Endothelial cell of umbilical vein (primary cell): ENCODE data around the gene ANKRD60. TPM values are rescaled to one million over a fixed set of nuclear protein-coding genes. Genes with fewer than 3 reads are reported as not detected.

Experiments used
- BruUV-seq: library from RNA; stranded (reverse); fragments of 400-500 nt; replicated peaks from 2 replicates; lab custom pipeline; 2021; lab: Mats Ljungman, UMichigan
- CTCF ChIA-PET: fragments of 300-600, 350-600 bp; sonication (Branson Sonifier 250); formaldehyde crosslinking; loops from one replicate; lab custom pipeline; 2021; ENCODE audit warnings: antibody characterized with exemption, inconsistent platforms; lab: Charles Lee
- POLR2A ChIA-PET: fragments of 300-600, 350-600 bp; sonication (Branson Sonifier 250); formaldehyde crosslinking; loops from one replicate; lab custom pipeline; 2021; ENCODE audit warnings: antibody characterized with exemption, inconsistent platforms; lab: Charles Lee
- DNase-seq: peaks from one replicate; pipeline ENCODE4 v3.0.0-alpha.2; 2011; ENCODE audit warnings: low read depth, low spot score
- FAIRE-seq: peaks from 2 replicates; lab custom pipeline; 2011; peaks lifted over from hg19 to GRCh38; lab: Jason Lieb, UNC
- H2AFZ ChIP-seq: 2 replicates; pipeline ENCODE4 v1.6.0; 2012; ENCODE audit warnings: low read depth, low read length, control low read depth, inconsistent platforms
- H3K27ac ChIP-seq: 2 replicates; pipeline ENCODE4 v1.5.1; 2011; ENCODE audit warnings: low read depth, mild to moderate bottlenecking, control low read depth, low read length, moderate library complexity; ENCODE audit not compliant: insufficient read depth
- H3K27me3 ChIP-seq, 2 experiments: 2 replicates each; pipeline versions ENCODE4 v1.6.0 to v1.6.1; 2011; ENCODE audit warnings: low read length in 2 of 2, mixed read lengths in 1 of 2; ENCODE audit not compliant: control insufficient read depth in 2 of 2, insufficient read depth in 2 of 2
- H3K36me3 ChIP-seq, 2 experiments: 2 replicates in 1 of 2; 3 replicates in 1 of 2; pipeline ENCODE4 v1.5.1; 2011; ENCODE audit warnings: low read length in 2 of 2, mild to moderate bottlenecking in 1 of 2, moderate library complexity in 1 of 2; ENCODE audit not compliant: control insufficient read depth in 2 of 2, insufficient read depth in 2 of 2; ENCODE audit errors: extremely low read depth in 1 of 2
- H3K4me1 ChIP-seq: 3 replicates; pipeline ENCODE4 v1.5.1; 2011; ENCODE audit warnings: mild to moderate bottlenecking, low read length; ENCODE audit not compliant: control insufficient read depth, insufficient read depth; ENCODE audit errors: extremely low read depth
- H3K4me2 ChIP-seq: 2 replicates; pipeline ENCODE4 v1.6.1; 2011; ENCODE audit warnings: low read length, control low read depth, mixed read lengths; ENCODE audit not compliant: insufficient read depth
- H3K4me3 ChIP-seq, 3 experiments: fragments of 200-600 bp in 1 of 3; sonication (generic), shearing (Covaris generic) in 1 of 3; replicated peaks in 1 of 3; 2 replicates each; pipeline ENCODE4 v1.5.1; 2011 to 2016; ENCODE audit warnings: control low read depth in 3 of 3, low read length in 3 of 3, mild to moderate bottlenecking in 2 of 3, inconsistent platforms in 1 of 3, low read depth in 1 of 3, moderate library complexity in 1 of 3; ENCODE audit not compliant: insufficient read depth in 1 of 3
- H3K79me2 ChIP-seq: 2 replicates; pipeline ENCODE4 v1.6.0; 2012; ENCODE audit warnings: low read length, inconsistent platforms; ENCODE audit not compliant: control insufficient read depth, insufficient read depth
- H3K9ac ChIP-seq: replicated peaks from 2 replicates; pipeline ENCODE3; 2011; ENCODE audit warnings: low read length, control low read depth; ENCODE audit not compliant: insufficient read depth; ENCODE audit errors: extremely low read depth
- H3K9me1 ChIP-seq: replicated peaks from 3 replicates; pipeline ENCODE4 v1.6.0; 2011; ENCODE audit warnings: mild to moderate bottlenecking, low read length; ENCODE audit not compliant: control insufficient read depth, insufficient read depth; ENCODE audit errors: extremely low read depth
- H3K9me3 ChIP-seq: replicated peaks from 2 replicates; pipeline ENCODE4 v1.5.1; 2012; ENCODE audit warnings: low read length, inconsistent platforms; ENCODE audit not compliant: control insufficient read depth, insufficient read depth
- H4K20me1 ChIP-seq: replicated peaks from 2 replicates; pipeline ENCODE3; 2011; ENCODE audit warnings: mild to moderate bottlenecking, low read length; ENCODE audit not compliant: control insufficient read depth, insufficient read depth; ENCODE audit errors: extremely low read depth
- CTCF ChIP-seq, 2 donors: IDR thresholded peaks; 1 replicate in 1 of 2; 2 replicates in 1 of 2; pipeline ENCODE4 v1.5.1; 2011; ENCODE audit warnings: low read length in 2 of 2, mild to moderate bottlenecking in 2 of 2, moderate library complexity in 2 of 2, control low read depth in 1 of 2, inconsistent platforms in 1 of 2, low read depth in 1 of 2; ENCODE audit not compliant: insufficient read depth in 1 of 2; ENCODE audit errors: extremely low read depth in 1 of 2
- EZH2 ChIP-seq: IDR thresholded peaks from 2 replicates; pipeline ENCODE4 v1.6.1; 2012; ENCODE audit warnings: borderline replicate concordance, low read depth, mild to moderate bottlenecking, moderate library complexity, low read length, inconsistent platforms; ENCODE audit not compliant: severe bottlenecking
- FOS ChIP-seq: IDR thresholded peaks from 2 replicates; pipeline ENCODE4 v1.6.1; 2011; ENCODE audit warnings: mild to moderate bottlenecking, low read length, moderate library complexity, borderline replicate concordance; ENCODE audit not compliant: insufficient read depth
- GATA2 ChIP-seq: IDR thresholded peaks from 2 replicates; pipeline ENCODE4 v1.7.0; 2011; ENCODE audit warnings: low read depth, mild to moderate bottlenecking, moderate library complexity, mixed read lengths, low read length; ENCODE audit not compliant: insufficient read length, insufficient read depth
- JUN ChIP-seq: IDR thresholded peaks from 2 replicates; pipeline ENCODE4 v1.6.1; 2011; ENCODE audit warnings: borderline replicate concordance, low read depth; ENCODE audit not compliant: insufficient read length, insufficient read depth
- MYC ChIP-seq: IDR thresholded peaks from one replicate; pipeline ENCODE4 v1.6.1; 2011; ENCODE audit warnings: mild to moderate bottlenecking, low read depth, low read length
- POLR2A ChIP-seq: IDR thresholded peaks from 2 replicates; pipeline ENCODE4 v1.6.1; 2012; ENCODE audit warnings: low read depth, mild to moderate bottlenecking, control low read depth, low read length
- POLR2AphosphoS5 ChIP-seq: IDR thresholded peaks from 2 replicates; pipeline ENCODE4 v1.6.1; 2012; ENCODE audit warnings: low read depth, mild to moderate bottlenecking, control low read depth, low read length, moderate library complexity; ENCODE audit not compliant: insufficient read depth
- dilution Hi-C: fragments of 300-500 bp; cut with MboI; formaldehyde crosslinking; loops from one replicate; pipeline ENCODE4 v1.15.0; 2019; ENCODE audit warnings: low sequenced_read_pairs; ENCODE audit not compliant: extremely low pct_ligation_motif_present
- intact Hi-C: fragments of 100-400 bp; cut with micrococcal nuclease; formaldehyde crosslinking; loops from one replicate; pipeline ENCODE4 v1.10.0; 2022
- polyA plus RNA-seq, 4 experiments: library from polyadenylated mRNA; depleted of rRNA in 3 of 4; stranded (reverse) in 3 of 4; unstranded in 1 of 4; fragments of >200 nt; gene quantifications; 2 replicates each; pipeline versions ENCODE4 v1.2.1 to v1.2.3, GENCODE V29; 2011 to 2012; ENCODE audit warnings: missing spikeins in 1 of 4
- total RNA-seq: library from RNA; stranded (reverse); gene quantifications from 2 replicates; pipeline ENCODE4 v1.2.3, GENCODE V29; 2021
- TF ChIP-seq, protein P1 (sequence below): IDR thresholded peaks from 2 replicates; pipeline ENCODE4 v1.6.1; 2011; ENCODE audit not compliant: insufficient read depth, insufficient read length

Gene ANKRD60
- total and polyA plus RNA-seq, 2 donors (not counting 3 experiments of a cell fraction or from before 2014, with no cell fraction given): not detected

DNA sequence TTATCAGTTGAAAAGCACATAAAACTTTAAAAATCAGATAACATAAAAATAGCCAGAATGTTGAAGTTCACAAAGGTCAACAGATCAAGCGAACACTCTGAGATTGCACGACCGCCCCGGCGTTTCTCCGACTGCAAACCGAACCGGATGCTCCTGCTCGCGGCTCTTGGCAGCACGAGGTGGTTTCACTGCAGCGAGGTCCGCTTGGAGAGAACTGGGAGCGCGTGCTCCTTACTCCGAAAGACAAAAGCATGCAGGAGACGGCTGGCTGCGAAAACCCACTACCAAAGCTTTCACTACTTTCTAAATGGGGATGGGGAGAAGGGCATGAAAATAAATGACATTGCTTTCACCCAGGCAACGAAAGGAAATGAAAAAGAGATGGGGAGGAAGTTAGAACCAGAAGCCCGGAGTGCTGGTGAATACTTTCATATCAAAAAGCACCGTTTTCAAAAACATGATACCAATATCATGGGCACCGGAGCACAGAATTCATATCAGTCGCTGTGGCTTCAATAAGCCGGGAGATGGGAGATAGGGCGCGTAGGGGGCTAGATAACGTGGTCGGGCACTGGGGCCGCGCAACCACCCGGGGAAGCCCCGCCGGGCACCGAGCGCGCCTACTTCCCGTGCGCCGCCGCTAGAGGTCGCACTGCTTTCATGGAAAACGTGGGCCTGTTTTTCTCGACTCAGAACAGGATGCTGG is 8.3 kb upstream of the ANKRD60 start:
- CTCF ChIA-PET: interaction anchor here (1.0 to 3.1 kb wide), 9 partner anchors 10 to 421 kb away, joined by 3 to 31 read pairs (median 3); partner anchors contain the start of gene VAPB
- Histone ChIP-seq H3K4me1 (peaks cover 13% of the 10 kb centered on the region), H3K4me3 (peak overlapping the region; percentile 39 to 84 (median 83)), H3K79me2 (no peaks in the 10 kb centered on the region), H3K27me3 (no peaks in the 10 kb centered on the region), H3K9ac (peak overlapping the region; percentile 62), H2AFZ (peak overlapping the region; percentile 96), H4K20me1 (no peaks in the 10 kb centered on the region), H3K9me1 (no peaks in the 10 kb centered on the region), H3K4me2 (peak overlapping the region; percentile 97), H3K27ac (peak overlapping the region; percentile 28), H3K36me3 (peaks cover 5 to 13% of the 10 kb centered on the region in 2 experiments), H3K9me3 (no peaks in the 10 kb centered on the region)
- dilution Hi-C loops: loop anchor here (25.0 kb wide), 3 partner anchors 226 to 601 kb away; partner anchors contain the start of gene STX16
- peak; percentile 66 for DNase-seq
- intact Hi-C loops: loop anchor here (1.0 to 10.0 kb wide), 6 partner anchors 73 to 988 kb away; partner anchors contain the start of genes GNAS, GNAS-AS1, RAB22A and VAPB
- POLR2A ChIA-PET: no interaction called here
- peak; percentile 85 for FAIRE-seq
- no TSS peak for BruUV-seq
- TF ChIP-seq, protein P1, sequence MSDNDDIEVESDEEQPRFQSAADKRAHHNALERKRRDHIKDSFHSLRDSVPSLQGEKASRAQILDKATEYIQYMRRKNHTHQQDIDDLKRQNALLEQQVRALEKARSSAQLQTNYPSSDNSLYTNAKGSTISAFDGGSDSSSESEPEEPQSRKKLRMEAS: peak; percentile 28
- TF ChIP-seq POLR2AphosphoS5 (peak; percentile 37), GATA2 (peak; percentile 6), FOS (no peak), EZH2 (no peak), MYC (peak; percentile 12), CTCF (IDR thresholded peaks at IDR 0.05; ENCODE audit: extremely low read depth in 1 of 2, insufficient read depth in 1 of 2, low read depth in 1 of 2, low read length in 2 of 2) (peak; percentile 94 to 98), POLR2A (peak; percentile 16), JUN (no peak)
